Measurements from ENCODE around the gene SERPINA6. TPM values are rescaled to one million over a fixed set of nuclear protein-coding genes. Genes with fewer than 3 reads are reported as not detected.

Gene SERPINA6
- total RNA-seq, 1 donor from 2014 or later: 1.1 TPM

DNA sequence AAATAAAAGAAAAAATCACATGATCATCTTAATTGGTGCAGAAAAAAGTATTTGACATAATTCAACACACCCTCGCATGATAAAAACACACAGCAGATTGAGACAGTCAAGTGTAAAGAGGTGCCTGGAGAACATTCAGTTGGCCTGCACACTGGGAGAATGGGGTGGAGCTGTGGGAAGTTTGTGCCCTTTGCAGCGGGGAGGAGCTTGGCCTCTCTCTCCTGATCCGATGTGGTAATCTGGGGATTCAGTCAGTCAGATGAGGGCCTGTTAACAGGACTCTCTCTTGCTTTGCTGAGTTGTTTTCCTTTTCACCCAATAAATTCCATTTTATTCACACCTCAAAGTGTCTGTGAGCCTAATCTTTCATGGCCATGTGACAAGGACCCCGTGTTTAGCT, 5.9 kb downstream of the SERPINA6 start:
- DNase-seq (no peak), ATAC-seq (peak in 1 of 2 donors; percentile 70)
- no peaks in the 10 kb centered on the region for H3K9me3 ChIP-seq

GRCh38 chr14:94316692-94317091, 6.4 kb downstream of the SERPINA6 start:
- Histone ChIP-seq H3K4me3 (no peak overlapping the region), H3K9me3 (no peaks in the 10 kb centered on the region), H3K27ac (no peak overlapping the region), H3K27me3 (ENCODE audit: low read depth) (no peaks in the 10 kb centered on the region), H3K36me3 (no peaks in the 10 kb centered on the region), H3K4me1 (no peaks in the 10 kb centered on the region)
- no peak for ATAC-seq
- intact Hi-C loops (cut with DNase I): no loop called here
- no peak for TF ChIP-seq CTCF (IDR thresholded peaks at IDR 0.05)
- no peak for DNase-seq

More for the DNA sequence above, 5.9 kb downstream of the SERPINA6 start:
- no peak for TF ChIP-seq CTCF (IDR thresholded peaks at IDR 0.05)
- H3K36me3 ChIP-seq: no peaks in the 10 kb centered on the region
- intact Hi-C loops (cut with DNase I): no loop called here
- no peak overlapping the region for H3K27ac ChIP-seq
- no peak overlapping the region for H3K4me3 ChIP-seq
- H3K4me1 ChIP-seq: no peaks in the 10 kb centered on the region
- H3K27me3 ChIP-seq (ENCODE audit: low read depth): no peaks in the 10 kb centered on the region

DNA sequence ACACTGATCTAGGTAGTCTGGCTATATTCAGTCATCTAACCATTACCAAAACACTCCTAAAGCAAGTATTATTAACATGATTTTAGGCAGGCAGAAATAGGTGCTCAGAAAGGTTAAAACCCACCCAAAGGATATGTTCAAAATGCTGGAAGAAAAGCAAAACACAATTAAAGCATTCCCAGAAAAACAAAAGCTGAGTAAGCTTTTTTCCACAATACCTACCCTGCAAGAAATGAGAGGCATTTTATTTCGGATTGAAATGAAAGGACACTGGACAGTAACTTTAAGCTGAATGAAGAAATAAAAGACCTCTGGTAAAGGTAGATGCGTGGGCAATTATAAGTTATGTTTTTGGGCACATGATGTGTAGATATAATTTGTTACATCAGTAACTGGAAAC, 8.2 kb downstream of the SERPINA6 start:
- DNase-seq (no peak), ATAC-seq (no peak)
- TF ChIP-seq CTCF (IDR thresholded peaks at IDR 0.05): no peak
- Histone ChIP-seq H3K36me3 (no peaks in the 10 kb centered on the region), H3K27me3 (ENCODE audit: low read depth) (no peaks in the 10 kb centered on the region), H3K4me3 (no peak overlapping the region), H3K27ac (no peak overlapping the region), H3K9me3 (no peaks in the 10 kb centered on the region), H3K4me1 (no peaks in the 10 kb centered on the region)
- intact Hi-C loops (cut with DNase I): no loop called here

DNA sequence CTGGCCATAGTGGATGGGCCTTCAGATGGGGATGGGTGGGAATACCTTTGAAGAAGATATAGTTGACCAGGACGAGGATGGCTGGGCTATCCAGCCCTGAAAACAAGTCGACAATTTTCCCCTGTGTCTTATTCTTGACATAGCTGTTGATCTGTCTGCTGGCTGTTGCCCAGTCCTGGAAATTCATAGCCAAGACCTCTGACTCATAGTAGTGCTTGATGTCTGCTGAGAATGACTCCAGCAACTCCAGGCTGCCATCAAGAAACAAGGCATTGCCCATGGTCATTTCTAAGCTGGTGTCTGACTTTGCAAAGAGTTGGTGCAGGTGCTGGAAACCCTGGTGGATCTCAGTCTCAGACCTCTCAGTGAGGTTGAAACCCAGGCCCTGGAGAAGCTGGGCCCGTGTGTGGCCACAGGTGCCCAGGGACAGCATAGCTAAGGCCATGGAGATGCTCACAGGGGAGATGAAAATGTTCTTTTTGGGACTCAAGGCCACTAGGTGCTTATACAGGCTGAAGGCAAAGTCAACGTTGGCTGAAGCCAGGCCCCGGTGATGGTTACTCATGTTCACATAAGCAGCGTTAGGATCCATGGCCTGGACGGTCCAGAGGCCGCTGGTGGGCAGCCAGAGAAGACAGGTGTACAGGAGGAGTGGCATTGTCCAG, 9.0 kb downstream of the SERPINA6 start:
- no peak for ATAC-seq
- intact Hi-C loops (cut with DNase I): no loop called here

GRCh38 chr14:94312481-94313246, 10.5 kb downstream of the SERPINA6 start:
- no peaks in the 10 kb centered on the region for H3K36me3 ChIP-seq
- H3K9me3 ChIP-seq: peaks cover 1% of the 10 kb centered on the region
- intact Hi-C loops (cut with DNase I): no loop called here
- DNase-seq (no peak), ATAC-seq (no peak)
- no peaks in the 10 kb centered on the region for H3K27me3 ChIP-seq (ENCODE audit: low read depth)
- no peaks in the 10 kb centered on the region for H3K4me1 ChIP-seq
- TF ChIP-seq CTCF (IDR thresholded peaks at IDR 0.05): no peak
- no peak overlapping the region for H3K27ac ChIP-seq
- no peak overlapping the region for H3K4me3 ChIP-seq

More for the DNA sequence above, 9.0 kb downstream of the SERPINA6 start:
- Histone ChIP-seq H3K9me3 (no peaks in the 10 kb centered on the region), H3K36me3 (no peaks in the 10 kb centered on the region), H3K4me3 (no peak overlapping the region), H3K27me3 (ENCODE audit: low read depth) (no peaks in the 10 kb centered on the region), H3K4me1 (no peaks in the 10 kb centered on the region), H3K27ac (no peak overlapping the region)
- TF ChIP-seq CTCF (IDR thresholded peaks at IDR 0.05): no peak
- DNase-seq: no peak
